Left lung (tissue), 10 donors: Measurements from ENCODE around the gene JUNB. TPM values are rescaled to one million over a fixed set of nuclear protein-coding genes. Genes with fewer than 3 reads are reported as not detected.

ENCODE experiments used
- ATAC-seq: fragments of 200-7000 bp; cut with Tn5 transposase; one replicate; pipeline ENCODE4 v1.9.1; 2020; ENCODE audit warnings: moderate library complexity
- DNase-seq, 4 donors: peaks; one replicate each; pipeline ENCODE4 v3.0.0-alpha.2; 2013 to 2020
- H3K27ac ChIP-seq, 2 donors: fragments of 200-600 bp; sonication (generic) in 1 of 2; one replicate each; pipeline versions ENCODE4 v1.5.0 to v1.8.0; 2020 to 2021
- H3K27me3 ChIP-seq, 2 donors: fragments of 200-600 bp; sonication (generic) in 1 of 2; one replicate each; pipeline versions ENCODE4 v1.5.0 to v1.8.0; 2020 to 2021
- H3K36me3 ChIP-seq, 2 donors: fragments of 200-600 bp; sonication (generic) in 1 of 2; one replicate each; pipeline versions ENCODE4 v1.5.0 to v1.8.0; 2020 to 2021
- H3K4me1 ChIP-seq, 2 donors: fragments of 200-600 bp; one replicate each; pipeline ENCODE4 v1.8.0; 2021
- H3K4me3 ChIP-seq, 2 donors: fragments of 200-600 bp; sonication (generic) in 1 of 2; one replicate each; pipeline versions ENCODE4 v1.5.0 to v1.8.0; 2020 to 2021; ENCODE audit warnings: mild to moderate bottlenecking in 1 of 2
- H3K9me3 ChIP-seq, 2 donors: fragments of 200-600 bp; sonication (generic) in 1 of 2; one replicate each; pipeline versions ENCODE4 v1.5.0 to v1.8.0; 2020 to 2021
- CTCF ChIP-seq, 2 donors: fragments of 200-600 bp; sonication (generic) in 1 of 2; IDR thresholded peaks; one replicate each; pipeline versions ENCODE4 v1.5.0 to v1.8.0; 2021; ENCODE audit warnings: antibody characterized with exemption in 2 of 2
- intact Hi-C, 2 donors: fragments of 100-400 bp; cut with DNase I; formaldehyde crosslinking; loops; one replicate each; pipeline versions ENCODE4 v1.11.2 to v1.14.2; 2022
- polyA plus RNA-seq, 6 donors: library from polyadenylated mRNA; unstranded; fragments of 120-200 nt; gene quantifications; one replicate each; pipeline ENCODE4 v1.2.1, GENCODE V29; 2013; ENCODE audit not compliant: insufficient read length in 6 of 6
- total RNA-seq, 2 donors: library from RNA; stranded (reverse); fragmentation: NEBNext Ultra II Directional; extraction: Animal tissue kit (Norgen Biotek cat#: 25700); gene quantifications; one replicate each; pipeline ENCODE4 v1.2.1, GENCODE V29; 2021
- donor health status: DM: no; HTN: yes; CAD: no.
- donor health status: DM: no; HTN: no; CAD: no.

JUNB gene
- total and polyA plus RNA-seq, 8 donors, result 11.7 to 278 (median 64.2) TPM

DNA sequence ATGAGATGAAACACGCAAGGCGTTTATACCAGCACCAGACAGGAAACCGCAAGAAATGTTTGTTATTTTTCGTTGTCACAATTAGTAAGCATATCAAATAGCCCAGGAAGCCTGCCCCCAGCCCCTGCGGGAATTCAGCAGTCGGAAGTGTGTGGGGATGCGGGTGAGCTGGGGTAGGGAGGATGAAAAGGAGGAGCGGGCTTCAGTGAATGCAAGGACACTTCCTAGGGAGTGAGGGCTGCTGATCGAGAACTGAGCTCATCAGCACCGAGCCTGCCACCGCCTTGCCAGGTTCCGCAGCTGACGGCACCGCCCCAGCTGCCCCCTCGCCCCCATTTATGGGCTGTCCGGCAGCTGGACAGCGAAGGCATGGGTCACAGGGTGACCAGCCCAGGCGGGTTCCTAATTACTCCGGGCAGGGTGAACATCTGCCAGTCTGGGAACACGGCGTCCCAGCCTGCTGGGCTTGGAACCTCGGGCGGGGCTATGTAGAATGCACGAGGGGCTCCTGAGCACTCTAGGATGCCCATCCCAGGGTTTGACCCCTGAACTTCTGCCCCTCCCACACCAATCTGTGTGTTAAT is 41.3 kb upstream of the JUNB start:
- Histone ChIP-seq H3K9me3 (peaks cover 0 to 6% of the 10 kb centered on the region in 2 donors), H3K4me1 (peaks cover 0 to 8% of the 10 kb centered on the region in 2 donors), H3K36me3 (peaks cover 0 to 32% of the 10 kb centered on the region in 2 donors), H3K27me3 (peaks cover 0 to 54% of the 10 kb centered on the region in 2 donors), H3K4me3 (no peak overlapping the region), H3K27ac (no peak overlapping the region)
- no peak for TF ChIP-seq CTCF (IDR thresholded peaks at IDR 0.05)
- DNase-seq (no peak), ATAC-seq (no peak)
- intact Hi-C loops, result no loop called here

DNA sequence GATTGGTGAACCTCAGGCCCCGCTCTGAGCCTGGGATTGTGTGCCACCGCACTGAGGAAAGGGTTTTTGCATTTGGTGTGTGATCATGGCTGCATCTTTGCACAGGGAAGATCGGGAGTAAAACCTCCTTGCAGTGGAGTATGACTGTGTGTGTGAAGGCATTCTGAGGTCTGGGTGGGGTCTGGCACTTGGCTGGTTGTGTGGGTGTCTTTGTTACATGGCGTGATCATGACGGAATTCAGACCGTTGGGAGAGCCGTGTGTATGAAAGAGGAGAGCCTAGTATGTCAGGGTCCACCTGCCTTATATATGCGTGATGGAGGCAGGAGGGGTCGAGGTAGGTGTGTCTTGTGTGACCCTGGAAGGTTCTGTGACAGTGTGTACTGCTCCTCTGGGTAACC is 40.4 kb upstream of the JUNB start:
- ATAC-seq (no peak), DNase-seq (no peak)
- H3K9me3 ChIP-seq, result peaks cover 0 to 6% of the 10 kb centered on the region in 2 donors
- peaks cover 0 to 8% of the 10 kb centered on the region in 2 donors for H3K4me1 ChIP-seq
- no peak overlapping the region for H3K4me3 ChIP-seq
- H3K27ac ChIP-seq, result no peak overlapping the region
- TF ChIP-seq CTCF (IDR thresholded peaks at IDR 0.05), result no peak
- peaks cover 0 to 57% of the 10 kb centered on the region in 2 donors for H3K27me3 ChIP-seq
- peaks cover 0 to 24% of the 10 kb centered on the region in 2 donors for H3K36me3 ChIP-seq
- intact Hi-C loops, result no loop called here

GRCh38 chr19:12751635-12752034 is 39.7 kb upstream of the JUNB start, which contains the start of gene BEST2:
TSS of gene BEST2 (plus strand) at chr19:12751791. CDS start at chr19:12752593, 802 bp downstream.
- intact Hi-C loops, result no loop called here
- peaks cover 0 to 8% of the 10 kb centered on the region in 2 donors for H3K4me1 ChIP-seq
- DNase-seq, result no peak
- H3K36me3 ChIP-seq, result peaks cover 0 to 16% of the 10 kb centered on the region in 2 donors
- H3K27me3 ChIP-seq, result peaks cover 0 to 60% of the 10 kb centered on the region in 2 donors
- H3K9me3 ChIP-seq, result peaks cover 0 to 6% of the 10 kb centered on the region in 2 donors
- TF ChIP-seq CTCF (IDR thresholded peaks at IDR 0.05), result no peak
- no peak within 1 kb of the TSS for H3K4me3 ChIP-seq
- ATAC-seq, result no peak
- H3K27ac ChIP-seq, result no peak within 1 kb of the TSS

GRCh38 chr19:12752056-12752781 is 39.1 kb upstream of the JUNB start:
- Histone ChIP-seq H3K27ac (no peak overlapping the region), H3K27me3 (peaks cover 0 to 60% of the 10 kb centered on the region in 2 donors), H3K36me3 (peaks cover 0 to 10% of the 10 kb centered on the region in 2 donors), H3K4me3 (no peak overlapping the region), H3K9me3 (peaks cover 0 to 4% of the 10 kb centered on the region in 2 donors), H3K4me1 (peaks cover 0 to 10% of the 10 kb centered on the region in 2 donors)
- ATAC-seq (no peak), DNase-seq (no peak)
- TF ChIP-seq CTCF (IDR thresholded peaks at IDR 0.05), result no peak
- intact Hi-C loops, result no loop called here
